GM12872 (cell line): ENCODE results near the gene WDR49.

Experiments
- TF ChIP-seq, protein P1 (sequence below): IDR thresholded peaks from 3 replicates; pipeline ENCODE4 v1.5.1; 2011; ENCODE audit warnings: low read depth, mild to moderate bottlenecking, low read length, moderate library complexity; ENCODE audit not compliant: insufficient read depth

The WDR49 gene

GRCh38 chr3:167657684-167658225 is 4.0 kb upstream of the WDR49 start:
- TF ChIP-seq, protein P1, sequence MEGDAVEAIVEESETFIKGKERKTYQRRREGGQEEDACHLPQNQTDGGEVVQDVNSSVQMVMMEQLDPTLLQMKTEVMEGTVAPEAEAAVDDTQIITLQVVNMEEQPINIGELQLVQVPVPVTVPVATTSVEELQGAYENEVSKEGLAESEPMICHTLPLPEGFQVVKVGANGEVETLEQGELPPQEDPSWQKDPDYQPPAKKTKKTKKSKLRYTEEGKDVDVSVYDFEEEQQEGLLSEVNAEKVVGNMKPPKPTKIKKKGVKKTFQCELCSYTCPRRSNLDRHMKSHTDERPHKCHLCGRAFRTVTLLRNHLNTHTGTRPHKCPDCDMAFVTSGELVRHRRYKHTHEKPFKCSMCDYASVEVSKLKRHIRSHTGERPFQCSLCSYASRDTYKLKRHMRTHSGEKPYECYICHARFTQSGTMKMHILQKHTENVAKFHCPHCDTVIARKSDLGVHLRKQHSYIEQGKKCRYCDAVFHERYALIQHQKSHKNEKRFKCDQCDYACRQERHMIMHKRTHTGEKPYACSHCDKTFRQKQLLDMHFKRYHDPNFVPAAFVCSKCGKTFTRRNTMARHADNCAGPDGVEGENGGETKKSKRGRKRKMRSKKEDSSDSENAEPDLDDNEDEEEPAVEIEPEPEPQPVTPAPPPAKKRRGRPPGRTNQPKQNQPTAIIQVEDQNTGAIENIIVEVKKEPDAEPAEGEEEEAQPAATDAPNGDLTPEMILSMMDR, result no peak

GRCh38 chr3:167656821-167657220 is 3.1 kb upstream of the WDR49 start:
- TF ChIP-seq, protein P1, result no peak

- TF ChIP-seq, protein P1, result no peak
Measured at GRCh38 chr3:167653155-167653554, 587 bp downstream of the WDR49 start.

DNA sequence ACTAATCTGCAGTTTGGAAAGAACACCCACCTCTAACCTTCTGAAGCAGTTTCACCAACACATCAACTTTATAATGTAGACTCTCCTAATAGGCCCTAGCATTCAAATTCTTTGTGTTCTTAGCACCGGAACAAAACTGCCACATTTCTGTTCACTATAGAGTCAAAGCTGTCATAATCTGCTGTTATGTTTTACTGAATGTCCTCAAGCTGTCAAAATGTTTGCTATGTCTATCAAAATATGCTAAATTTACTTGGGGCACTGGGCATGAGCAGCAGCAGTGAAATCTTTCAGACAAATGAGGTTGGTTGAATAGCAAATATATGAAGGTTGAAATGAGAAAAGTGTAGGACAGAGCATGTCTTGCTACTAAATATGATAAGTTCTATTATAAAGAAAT is 1.9 kb downstream of the WDR49 start:
- TF ChIP-seq, protein P1, result no peak

DNA sequence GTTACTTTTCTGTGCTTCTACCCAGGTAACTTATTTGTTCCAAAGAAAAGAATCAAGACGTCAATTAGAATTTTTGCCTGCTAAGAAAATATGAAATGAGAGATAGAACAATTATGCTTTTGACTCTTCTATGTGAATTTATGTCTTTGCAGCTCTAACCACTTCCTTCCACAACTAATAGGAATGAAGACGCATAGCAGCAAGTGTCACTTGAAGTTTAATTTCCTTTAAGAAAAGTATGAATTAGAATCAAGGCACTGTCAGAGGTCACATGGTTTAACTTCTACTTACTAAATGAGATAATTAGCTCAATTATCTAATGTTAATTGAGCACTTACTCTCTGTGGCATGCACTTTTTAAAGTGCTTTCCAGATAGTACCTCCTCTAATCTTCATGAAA is 3.3 kb downstream of the WDR49 start:
- TF ChIP-seq, protein P1, result no peak

GRCh38 chr3:167649746-167650145 is 4.0 kb downstream of the WDR49 start:
- TF ChIP-seq, protein P1, result no peak

DNA sequence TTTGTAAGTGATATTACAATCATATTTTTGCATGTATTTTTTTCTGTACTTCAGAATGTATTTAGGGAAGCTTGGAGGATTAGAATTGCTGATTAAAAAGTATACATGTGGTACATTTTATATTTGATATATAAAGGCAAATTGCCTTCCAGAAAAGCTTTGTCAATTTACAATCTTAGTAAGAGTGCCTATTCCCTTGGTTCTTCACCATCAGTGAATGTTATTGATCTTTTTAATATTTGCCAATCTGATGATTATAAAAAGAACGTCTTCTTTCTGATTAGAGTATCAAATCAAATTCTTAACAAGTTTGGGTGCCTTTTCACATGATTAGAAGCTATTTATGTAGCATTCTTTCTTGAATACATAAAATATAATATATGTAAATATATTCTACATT is 9.1 kb downstream of the WDR49 start:
- TF ChIP-seq, protein P1, result no peak

- TF ChIP-seq, protein P1, result no peak
Measured at GRCh38 chr3:167631471-167631870, 22.3 kb downstream of the WDR49 start.
